Measurements from ENCODE around the gene TRIM34. TPM values are rescaled to one million over a fixed set of nuclear protein-coding genes. Genes with fewer than 3 reads are reported as not detected.

The TRIM34 gene
- total RNA-seq, 1 experiment from 2014 or later = 0.42 TPM

GRCh38 chr11:5622802-5623201, 2.0 kb upstream of the TRIM34 start:
- no peak for ATAC-seq
- Histone ChIP-seq H3K27ac (ENCODE audit: low read depth, low read length) (no peak overlapping the region), H4K20me1 (ENCODE audit: insufficient read depth) (no peaks in the 10 kb centered on the region), H3K4me3 (replicated peaks in 1 of 2; ENCODE audit: low read depth in 1 of 2, low read length in 2 of 2) (no peak overlapping the region), H2AFZ (ENCODE audit: low read depth, low read length, poor library complexity, severe bottlenecking) (no peak overlapping the region), H3K9me2 (ENCODE audit: insufficient read depth) (no peaks in the 10 kb centered on the region), H3K36me3 (ENCODE audit: control insufficient read depth in 1 of 2, insufficient read depth in 2 of 2, low read length in 2 of 2) (no peaks in the 10 kb centered on the region), H3K4me2 (ENCODE audit: low read length) (no peak overlapping the region), H3K9ac (ENCODE audit: low read length) (no peak overlapping the region), H3K79me2 (ENCODE audit: insufficient read depth, low read length) (no peaks in the 10 kb centered on the region), H3K27me3 (ENCODE audit: insufficient read depth, low read length) (no peaks in the 10 kb centered on the region), H3K4me1 (ENCODE audit: control insufficient read depth in 1 of 2, insufficient read depth in 2 of 2, low read length in 2 of 2) (peaks cover 4 to 12% of the 10 kb centered on the region in 2 experiments; a peak in 2 of 4 replicates), H3K9me3 (ENCODE audit: control insufficient read depth in 1 of 2, insufficient read depth in 1 of 2, low read depth in 1 of 2, low read length in 2 of 2) (no peaks in the 10 kb centered on the region)
- no peak for DNase-seq (ENCODE audit: low read depth, low spot score)
- CTCF ChIA-PET = no interaction called here
- TF ChIP-seq FOSL1 (IDR thresholded peaks at IDR 0.05; ENCODE audit: low read depth) (no peak), CEBPB (IDR thresholded peaks at IDR 0.05; ENCODE audit: low read depth) (no peak)
- intact Hi-C loops (cut with micrococcal nuclease) = no loop called here
- BruUV-seq (replicated peaks) = no TSS peak
- RAD21 ChIA-PET (ENCODE audit: low non-redundant PET in 1 of 2, low total read pairs in 2 of 2, uncharacterized antibody in 2 of 2, unreplicated experiment in 2 of 2) = no interaction called here
- POLR2A ChIA-PET = no interaction called here

GRCh38 chr11:5625281-5625680, 480 bp downstream of the TRIM34 start:
- TF ChIP-seq SRF (IDR thresholded peaks at IDR 0.05; ENCODE audit: low read depth) (no peak), YY1 (IDR thresholded peaks at IDR 0.05; ENCODE audit: extremely low read depth, insufficient replicate concordance, low read depth, low read length) (no peak)
- Histone ChIP-seq H3K4me2 (ENCODE audit: low read length) (peak overlapping the region; percentile 88), H3K9me2 (ENCODE audit: insufficient read depth) (no peaks in the 10 kb centered on the region), H3K27ac (ENCODE audit: low read depth, low read length) (no peak overlapping the region), H3K9ac (ENCODE audit: low read length) (peak overlapping the region; percentile 44; the same call in 1 of the 2 replicates), H4K20me1 (ENCODE audit: insufficient read depth) (no peaks in the 10 kb centered on the region), H3K9me3 (ENCODE audit: control insufficient read depth in 1 of 2, insufficient read depth in 1 of 2, low read depth in 1 of 2, low read length in 2 of 2) (no peaks in the 10 kb centered on the region), H3K27me3 (ENCODE audit: insufficient read depth, low read length) (no peaks in the 10 kb centered on the region), H3K4me1 (ENCODE audit: control insufficient read depth in 1 of 2, insufficient read depth in 2 of 2, low read length in 2 of 2) (peaks cover 4 to 12% of the 10 kb centered on the region in 2 experiments; a peak in 2 of 4 replicates), H3K79me2 (ENCODE audit: insufficient read depth, low read length) (no peaks in the 10 kb centered on the region), H3K4me3 (replicated peaks in 1 of 2; ENCODE audit: low read depth in 1 of 2, low read length in 2 of 2) (peak overlapping the region in 1 of 2 experiments; percentile 55; a peak in 2 of 4 replicates), H2AFZ (ENCODE audit: low read depth, low read length, poor library complexity, severe bottlenecking) (peak overlapping the region; percentile 90), H3K36me3 (ENCODE audit: control insufficient read depth in 1 of 2, insufficient read depth in 2 of 2, low read length in 2 of 2) (no peaks in the 10 kb centered on the region)
- POLR2A ChIA-PET = no interaction called here
- no peak for DNase-seq (ENCODE audit: low read depth, low spot score)
- no peak for ATAC-seq
- RAD21 ChIA-PET (ENCODE audit: low non-redundant PET in 1 of 2, low total read pairs in 2 of 2, uncharacterized antibody in 2 of 2, unreplicated experiment in 2 of 2) = no interaction called here
- intact Hi-C loops (cut with micrococcal nuclease) = no loop called here
- no TSS peak for BruUV-seq (replicated peaks)
- CTCF ChIA-PET = no interaction called here

All from HCT116 (cell line).